GM10248 (cell line): ENCODE measurements around the gene GMDS.
A peak's percentile ranks its signal among the peaks of the same experiment; 100 is the strongest.

ENCODE experiments used
- CTCF ChIA-PET: fragments of 300-600 bp; sonication (Branson Sonifier 250); formaldehyde crosslinking; extraction: SDS; loops from one replicate; lab custom pipeline; 2021; ENCODE audit warnings: antibody characterized with exemption; lab: Yijun Ruan, JAX
- POLR2A ChIA-PET: fragments of 350-650 bp; sonication (Branson Sonifier 250); formaldehyde crosslinking; extraction: SDS; loops from one replicate; lab custom pipeline; 2020; ENCODE audit warnings: antibody characterized with exemption; lab: Yijun Ruan, JAX
- DNase-seq: peaks from one replicate; pipeline ENCODE4 v3.0.0; 2012; ENCODE audit errors: extremely low spot score
- CTCF ChIP-seq: IDR thresholded peaks from 2 replicates; pipeline ENCODE4 v1.5.1; 2012; ENCODE audit warnings: mild to moderate bottlenecking, low read depth; ENCODE audit errors: extremely low read depth, missing control alignments, control extremely low read depth

The GMDS gene

DNA sequence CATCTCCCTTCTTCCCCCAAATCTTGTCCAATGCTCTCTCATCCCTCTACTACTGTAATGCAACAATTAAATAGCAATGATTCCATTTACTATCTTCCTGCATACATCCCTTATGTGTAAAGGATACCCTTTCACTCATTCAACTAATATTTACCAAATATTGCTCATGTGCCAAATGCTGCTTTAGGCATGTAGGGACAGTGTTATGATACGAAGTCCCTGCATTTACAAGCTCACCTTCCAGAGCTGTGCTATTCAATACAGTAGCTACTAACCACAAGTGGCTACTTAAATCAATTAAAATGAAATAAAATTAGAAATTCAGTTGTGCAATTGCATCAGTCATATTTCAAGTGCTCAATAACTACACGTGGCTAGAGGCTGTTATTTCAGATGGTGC, 41.1 kb downstream of the GMDS start:
- ChIA-PET POLR2A (no interaction called here), CTCF (interaction anchor here (1.3 kb wide), 1 partner anchor 9 kb away, joined by 3 read pairs; no protein-coding TSS in a partner anchor)
- DNase-seq = no peak
- no peak for TF ChIP-seq CTCF

- DNase-seq = no peak
- POLR2A ChIA-PET = no interaction called here
- TF ChIP-seq CTCF = no peak
- CTCF ChIA-PET = interaction anchor here (1.3 kb wide), 1 partner anchor 8 kb away, joined by 3 read pairs; no protein-coding TSS in a partner anchor
Observed at GRCh38 chr6:2203264-2203663, 42.1 kb downstream of the GMDS start.

GRCh38 chr6:2197984-2198383, 47.4 kb downstream of the GMDS start:
- ChIA-PET POLR2A (no interaction called here), CTCF (interaction anchor here (1.4 to 4.2 kb wide), 2 partner anchors 11 to 593 kb away, joined by 4 to 39 read pairs; no protein-coding TSS in a partner anchor)
- no peak for TF ChIP-seq CTCF
- DNase-seq = no peak

DNA sequence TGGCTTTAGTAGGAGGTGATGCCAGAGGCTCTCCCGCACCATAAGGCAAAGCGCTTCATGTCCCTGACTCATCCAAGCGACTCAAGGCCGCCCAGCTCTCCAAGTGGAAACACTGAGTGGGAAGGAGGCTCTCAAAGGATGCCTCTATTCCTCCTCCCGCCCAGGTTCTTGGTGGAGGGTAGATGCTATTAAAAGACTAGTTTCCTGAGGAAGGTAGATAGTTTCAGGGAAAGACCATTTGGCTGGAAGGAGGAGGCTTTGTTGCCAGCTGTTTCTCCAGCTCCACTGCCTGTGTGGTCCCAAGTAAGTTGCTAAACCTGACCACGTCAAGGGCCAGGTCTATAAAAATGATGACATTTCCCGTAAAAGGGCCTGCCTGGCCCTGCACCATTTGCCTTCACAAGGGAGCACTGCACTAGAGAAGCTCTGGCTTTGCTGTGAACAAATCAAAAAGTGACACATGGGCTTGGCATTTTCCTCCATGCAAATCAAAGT, 48.2 kb downstream of the GMDS start:
- POLR2A ChIA-PET = no interaction called here
- no peak for DNase-seq
- no peak for TF ChIP-seq CTCF
- CTCF ChIA-PET = interaction anchor here (0.6 to 4.2 kb wide), 11 partner anchors 8 to 600 kb away, joined by 3 to 39 read pairs (median 3); no protein-coding TSS in a partner anchor

DNA sequence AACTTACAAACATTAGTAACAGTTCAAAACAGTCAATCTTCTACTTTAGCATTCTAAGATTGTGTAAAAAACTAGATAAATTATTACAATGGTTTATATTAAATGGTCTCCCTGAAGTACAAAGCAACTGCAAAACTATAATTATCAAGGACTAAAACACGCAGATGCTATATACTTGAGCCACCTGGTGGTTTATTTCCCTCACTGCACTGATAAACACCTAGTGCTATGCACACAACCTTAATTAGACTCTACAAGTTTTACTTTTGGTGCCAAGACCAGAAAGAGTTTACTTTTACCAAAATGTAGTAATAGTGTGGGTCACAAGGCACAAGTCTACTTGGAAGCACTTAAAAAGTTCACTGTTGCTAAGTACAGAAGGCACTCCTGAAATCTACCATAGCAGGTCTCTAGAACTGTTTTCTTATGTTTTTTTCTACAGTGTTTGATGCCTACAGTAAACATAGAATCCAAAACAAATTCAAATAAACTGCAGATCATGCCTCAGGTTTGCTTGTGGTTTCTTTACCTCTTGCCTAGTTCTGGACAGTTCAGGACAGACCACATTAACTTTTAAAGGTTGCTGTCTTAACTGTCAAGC, 49.2 kb downstream of the GMDS start:
- POLR2A ChIA-PET = no interaction called here

DNA sequence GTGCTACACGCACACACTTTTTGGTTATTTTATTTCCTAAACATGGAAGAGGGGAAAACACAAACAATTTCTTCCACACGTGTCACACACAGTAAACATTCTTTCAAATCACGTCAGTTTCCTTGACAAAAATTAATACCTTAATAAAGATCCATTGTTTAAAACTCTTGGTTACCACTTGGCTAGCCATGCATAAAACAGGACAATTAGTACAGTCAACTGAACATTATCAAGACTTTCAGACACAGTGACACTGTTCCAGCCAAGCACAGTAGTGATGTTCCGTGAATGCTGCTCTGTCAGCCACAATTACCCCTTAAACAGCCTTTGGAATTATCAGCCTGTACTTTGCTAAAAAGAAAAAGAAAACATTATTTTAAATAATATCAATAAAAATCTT, 50.8 kb downstream of the GMDS start:
- POLR2A ChIA-PET = no interaction called here
- no peak for TF ChIP-seq CTCF
- DNase-seq = no peak
- CTCF ChIA-PET = interaction anchor here (0.9 to 3.4 kb wide), 5 partner anchors 9 to 598 kb away, joined by 3 to 17 read pairs (median 6); no protein-coding TSS in a partner anchor

More for the DNA sequence above, 49.2 kb downstream of the GMDS start:
- peak; percentile 78 for TF ChIP-seq CTCF
- CTCF ChIA-PET = interaction anchor here (0.9 to 4.2 kb wide), 7 partner anchors 9 to 599 kb away, joined by 3 to 39 read pairs (median 3); no protein-coding TSS in a partner anchor
- DNase-seq = peak; percentile 38
